Esophagus muscularis mucosa (tissue), 4 donors: Measurements from ENCODE around the gene CISH.

Experiments used
- EP300 ChIP-seq: sonication (generic); formaldehyde crosslinking; IDR thresholded peaks from one replicate; pipeline ENCODE4 v1.6.1; 2017; ENCODE audit warnings: antibody characterized with exemption
- POLR2A ChIP-seq: fragments of 450-650 bp; IDR thresholded peaks from one replicate; pipeline ENCODE4 v1.6.1; 2017; ENCODE audit warnings: antibody characterized with exemption, moderate library complexity, mild to moderate bottlenecking, low read depth
- POLR2AphosphoS5 ChIP-seq, 2 donors: sonication (generic); formaldehyde crosslinking; IDR thresholded peaks; one replicate each; pipeline ENCODE4 v1.6.1; 2017; ENCODE audit warnings: antibody characterized with exemption in 2 of 2
- TF ChIP-seq, protein P1 (sequence below), 3 experiments: fragments of 200-600 bp in 2 of 3; fragments of 450-650 bp in 1 of 3; sonication (generic) in 2 of 3; IDR thresholded peaks; one replicate each; pipeline ENCODE4 v1.5.1; 2017 to 2019; ENCODE audit warnings: antibody characterized with exemption in 3 of 3, mild to moderate bottlenecking in 2 of 3, moderate library complexity in 1 of 3

DNA sequence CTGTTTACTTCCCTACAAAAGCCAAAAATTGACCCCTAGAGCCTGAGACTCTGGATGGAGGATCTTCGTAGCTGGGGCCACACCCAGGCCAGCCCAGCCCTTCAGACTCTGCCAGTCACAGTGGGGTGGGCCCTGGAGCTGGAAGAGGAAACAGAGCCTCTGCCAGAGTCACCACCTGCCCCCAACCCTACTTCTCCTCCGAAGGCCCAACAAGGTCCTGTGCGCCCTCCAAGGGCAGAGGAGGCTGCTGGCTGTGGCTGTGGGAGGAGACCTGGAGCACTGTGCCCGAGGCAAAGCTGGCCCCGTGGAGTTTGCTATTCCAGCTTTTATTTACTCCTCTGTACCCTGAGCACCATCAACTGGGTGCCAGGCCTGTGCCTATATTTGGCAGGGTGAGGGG is 19.0 kb downstream of the CISH start:
- no peak for TF ChIP-seq EP300
- TF ChIP-seq, protein P1, sequence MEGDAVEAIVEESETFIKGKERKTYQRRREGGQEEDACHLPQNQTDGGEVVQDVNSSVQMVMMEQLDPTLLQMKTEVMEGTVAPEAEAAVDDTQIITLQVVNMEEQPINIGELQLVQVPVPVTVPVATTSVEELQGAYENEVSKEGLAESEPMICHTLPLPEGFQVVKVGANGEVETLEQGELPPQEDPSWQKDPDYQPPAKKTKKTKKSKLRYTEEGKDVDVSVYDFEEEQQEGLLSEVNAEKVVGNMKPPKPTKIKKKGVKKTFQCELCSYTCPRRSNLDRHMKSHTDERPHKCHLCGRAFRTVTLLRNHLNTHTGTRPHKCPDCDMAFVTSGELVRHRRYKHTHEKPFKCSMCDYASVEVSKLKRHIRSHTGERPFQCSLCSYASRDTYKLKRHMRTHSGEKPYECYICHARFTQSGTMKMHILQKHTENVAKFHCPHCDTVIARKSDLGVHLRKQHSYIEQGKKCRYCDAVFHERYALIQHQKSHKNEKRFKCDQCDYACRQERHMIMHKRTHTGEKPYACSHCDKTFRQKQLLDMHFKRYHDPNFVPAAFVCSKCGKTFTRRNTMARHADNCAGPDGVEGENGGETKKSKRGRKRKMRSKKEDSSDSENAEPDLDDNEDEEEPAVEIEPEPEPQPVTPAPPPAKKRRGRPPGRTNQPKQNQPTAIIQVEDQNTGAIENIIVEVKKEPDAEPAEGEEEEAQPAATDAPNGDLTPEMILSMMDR (IDR thresholded peaks at IDR 0.05) = no peak
- TF ChIP-seq POLR2A = no peak
- no peak for TF ChIP-seq POLR2AphosphoS5 (IDR thresholded peaks at IDR 0.05)
